Daoy (cell line): Measurements from ENCODE around the gene BMPER. TPM values are rescaled to one million over a fixed set of nuclear protein-coding genes. Genes with fewer than 3 reads are reported as not detected.
A peak's percentile ranks its signal among the peaks of the same experiment; 100 is the strongest.

Experiments
- DNase-seq: peaks from one replicate; pipeline ENCODE4 v3.0.0-alpha.2; 2015; ENCODE audit warnings: low read depth
- total RNA-seq: library from RNA; depleted of rRNA; stranded (reverse); fragments of >200 nt; shearing (Covaris generic); gene quantifications from 2 replicates; pipeline ENCODE4 v1.2.3, GENCODE V29; 2014; rRNA removed

BMPER gene
- 0.09 and 1.6 TPM in 2 replicates for total RNA-seq

DNA sequence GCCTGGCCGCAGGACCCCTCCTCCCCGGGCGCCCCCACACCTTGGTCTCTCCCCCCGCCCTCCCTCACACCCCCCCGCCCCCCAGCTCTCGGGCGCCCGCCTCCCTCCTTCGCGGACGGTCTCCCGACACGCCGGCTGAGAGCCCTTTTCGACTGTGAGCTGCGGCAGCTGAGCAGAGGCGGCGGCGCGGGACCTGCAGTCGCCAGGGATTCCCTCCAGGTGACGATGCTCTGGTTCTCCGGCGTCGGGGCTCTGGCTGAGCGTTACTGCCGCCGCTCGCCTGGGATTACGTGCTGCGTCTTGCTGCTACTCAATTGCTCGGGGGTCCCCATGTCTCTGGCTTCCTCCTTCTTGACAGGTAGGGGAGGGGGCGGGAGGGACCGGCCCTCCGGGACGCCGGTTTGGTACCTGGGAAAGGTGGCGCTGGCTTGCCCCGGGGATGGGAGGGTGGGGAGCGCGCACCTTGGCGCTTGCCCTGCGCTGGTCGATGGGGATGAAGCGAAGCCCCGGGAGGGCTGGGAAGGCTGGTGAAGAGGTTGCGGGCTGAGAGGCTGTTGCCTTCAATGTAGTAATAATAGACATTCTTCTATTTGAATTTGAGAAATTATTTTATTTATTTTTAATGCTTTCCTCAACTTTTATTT lies at the start of gene BMPER:
BMPER (plus strand) TSS at position 151 of the 644 bp plus-strand sequence; CDS start at position 226, 75 bp downstream.
- peak; percentile 65 for DNase-seq

GRCh38 chr7:33861947-33862346 lies 43.4 kb upstream of the BMPER start:
- DNase-seq: no peak

DNA sequence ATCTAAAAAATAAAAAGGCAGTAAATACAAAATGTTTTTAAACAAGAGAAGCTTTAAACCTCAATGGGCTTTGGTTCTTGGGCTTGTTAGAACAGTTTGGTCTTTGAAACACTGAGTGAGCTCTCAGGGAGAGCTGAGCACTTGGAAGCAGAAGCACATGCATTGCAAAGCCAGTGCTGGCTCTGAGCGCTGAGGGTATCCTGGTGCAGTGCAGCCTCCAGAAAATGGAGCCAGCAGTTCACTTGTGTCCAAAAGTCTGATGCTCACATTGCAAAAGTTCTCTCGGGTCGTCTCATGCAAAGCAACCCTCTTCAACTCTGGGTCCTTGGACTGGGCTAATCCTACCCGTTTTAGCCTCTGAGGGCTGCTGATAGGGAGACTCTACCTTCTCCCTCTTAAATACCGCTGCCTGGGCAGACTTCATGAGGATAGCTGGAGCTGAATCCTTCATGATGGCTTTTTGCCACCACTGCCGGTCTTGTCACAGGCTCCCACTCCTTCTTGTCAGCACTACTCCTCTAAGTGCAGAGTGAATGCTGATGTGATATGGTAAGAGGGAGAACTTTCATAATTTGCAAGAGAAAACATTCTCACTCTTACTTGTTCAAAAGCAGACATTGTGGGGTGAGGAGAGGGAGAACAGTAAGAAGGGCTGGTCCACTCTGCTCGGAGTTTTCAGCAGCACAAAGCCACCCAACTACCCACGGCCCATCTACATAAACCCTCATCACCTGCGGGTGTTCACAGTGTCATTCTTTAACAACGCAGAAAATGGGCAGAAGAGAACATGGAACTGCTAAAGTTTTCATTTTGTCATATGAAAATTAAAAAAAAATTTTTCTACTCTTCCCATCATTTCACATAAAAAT lies 42.2 kb upstream of the BMPER start:
- no peak for DNase-seq

GRCh38 chr7:33868166-33868565 lies 37.2 kb upstream of the BMPER start:
- DNase-seq: peak; percentile 40

DNA sequence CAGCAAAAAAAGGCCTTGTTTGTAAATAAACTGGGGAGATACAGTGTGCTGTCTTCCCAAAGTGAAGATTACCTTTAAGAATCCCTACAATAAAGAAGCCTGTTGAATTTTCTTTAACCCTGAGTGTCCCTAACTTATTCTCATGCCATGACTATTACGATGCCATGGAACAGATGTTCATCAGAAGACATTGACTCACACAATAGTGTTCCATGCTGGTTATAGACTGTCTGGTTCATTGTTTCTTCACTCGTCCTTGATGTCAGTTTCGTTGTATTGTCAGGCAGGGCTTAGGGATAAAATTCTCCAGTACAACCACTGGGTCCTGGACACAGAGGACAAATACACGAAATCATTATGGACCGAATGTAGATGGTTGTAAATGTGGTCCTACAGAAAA lies 36.2 kb upstream of the BMPER start:
- DNase-seq: no peak

DNA sequence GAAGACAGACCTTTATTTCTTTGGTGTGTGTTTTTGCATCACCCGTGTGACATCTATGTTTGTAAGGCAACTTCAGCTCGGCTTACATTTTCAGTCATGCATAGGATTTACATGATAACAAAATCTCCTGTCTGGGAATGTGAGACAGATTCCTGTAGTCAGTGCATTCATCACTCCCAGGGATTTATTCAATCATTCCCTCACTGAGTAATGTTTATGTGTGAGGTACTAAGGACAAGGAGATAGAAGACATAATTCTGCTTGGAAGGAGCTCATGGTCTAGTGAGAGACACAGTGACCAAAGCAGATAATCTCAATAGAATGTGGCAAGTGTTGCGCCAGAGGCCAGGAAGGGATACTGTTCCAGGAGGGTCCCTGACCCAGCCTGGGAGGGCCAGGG lies 35.2 kb upstream of the BMPER start:
- DNase-seq: no peak

GRCh38 chr7:33872870-33873269 lies 32.5 kb upstream of the BMPER start:
- no peak for DNase-seq

DNA sequence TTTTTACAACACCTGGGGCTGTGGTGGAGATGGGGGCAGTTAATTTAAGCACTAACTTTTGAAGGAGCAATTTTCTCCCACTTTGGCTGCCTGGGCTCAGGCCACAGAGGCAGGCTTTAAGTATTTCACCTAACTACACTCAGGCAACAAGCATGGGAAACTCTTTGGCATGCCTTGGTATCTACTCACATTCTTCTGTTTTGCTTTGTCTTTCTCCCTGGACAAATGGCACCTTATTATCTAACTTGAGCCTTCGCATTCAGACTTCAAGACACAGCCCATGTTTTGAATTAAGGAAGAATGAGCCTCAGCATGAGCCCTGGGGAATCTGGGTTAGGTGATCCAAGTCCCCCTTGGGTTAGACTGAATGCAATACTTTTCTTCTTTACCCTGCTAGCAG lies 31.8 kb upstream of the BMPER start:
- no peak for DNase-seq

- peak; percentile 70 for DNase-seq
These were observed 31.2 kb upstream of the BMPER start for GRCh38 chr7:33873981-33874750.

GRCh38 chr7:33874943-33875342 lies 30.4 kb upstream of the BMPER start:
- no peak for DNase-seq

DNA sequence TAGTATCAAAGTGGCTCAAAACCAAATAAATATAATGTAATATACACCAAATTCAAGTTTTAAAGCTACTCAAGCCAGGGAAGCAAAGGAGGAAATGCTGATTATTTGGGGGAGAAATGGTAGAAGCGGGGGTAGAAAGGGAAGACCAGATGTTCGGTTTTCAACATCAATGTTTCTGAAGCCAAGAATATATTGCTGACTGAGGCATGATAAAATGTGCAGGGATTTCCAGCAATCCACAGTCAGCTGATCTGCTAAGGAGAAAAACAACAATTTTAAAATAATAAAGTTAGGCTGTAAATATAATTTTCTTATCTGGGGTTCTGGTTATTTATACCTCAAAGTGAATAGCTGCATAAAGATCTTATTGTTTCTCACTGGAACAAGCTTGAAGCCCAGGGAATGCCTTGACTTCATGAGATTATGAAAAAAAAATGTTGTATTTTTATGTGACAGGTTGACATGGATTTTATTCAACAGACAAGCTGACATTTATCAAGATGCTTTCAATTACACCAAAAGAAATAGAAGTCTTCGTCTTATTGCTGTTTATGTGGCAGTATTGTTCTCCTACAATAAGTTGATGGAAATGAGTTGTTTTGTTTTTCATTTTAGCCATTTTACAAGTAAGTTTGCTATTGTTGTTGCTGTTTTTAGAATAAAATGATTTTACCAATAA lies 28.6 kb upstream of the BMPER start:
- no peak for DNase-seq

GRCh38 chr7:33880787-33881186 lies 24.6 kb upstream of the BMPER start:
- DNase-seq: peak; percentile 45

GRCh38 chr7:33881316-33881715 lies 24.0 kb upstream of the BMPER start:
- no peak for DNase-seq

DNA sequence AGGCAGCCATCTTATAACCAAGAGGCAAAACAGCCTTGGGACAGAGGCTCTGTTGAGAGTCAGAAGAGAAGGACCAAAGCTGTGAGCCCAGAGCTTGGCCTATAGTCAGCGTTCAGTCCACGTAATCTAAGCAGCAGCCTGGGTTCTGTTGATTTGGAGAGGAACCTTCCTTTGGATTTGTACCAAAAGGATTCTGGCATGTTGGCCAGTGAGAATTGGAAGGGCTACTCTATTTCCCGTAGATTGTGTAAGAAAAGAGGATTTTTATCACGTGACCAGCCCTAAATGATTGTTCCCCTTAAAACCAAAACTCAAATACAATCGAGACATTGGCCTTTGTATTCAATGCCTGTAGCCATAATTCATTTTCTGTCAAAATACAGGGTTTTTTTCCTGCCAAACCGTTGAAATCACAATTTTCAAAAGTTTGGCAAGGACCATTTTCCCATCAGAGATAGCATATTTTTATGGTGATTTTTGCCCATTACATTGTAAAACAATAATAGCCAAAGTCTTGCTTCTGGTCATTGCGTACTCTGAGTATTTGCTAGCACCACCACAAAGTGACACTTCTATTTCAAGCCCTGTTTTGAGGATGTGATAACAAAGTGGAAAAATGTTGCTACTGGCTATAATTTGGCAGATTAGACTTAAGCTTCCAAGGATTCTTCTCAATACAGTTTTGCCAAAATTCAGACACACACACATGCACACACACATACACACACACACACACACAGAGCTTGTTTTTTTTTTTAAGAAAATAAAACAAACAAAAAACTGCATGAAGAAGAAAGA lies 23.1 kb upstream of the BMPER start:
- DNase-seq: no peak

DNA sequence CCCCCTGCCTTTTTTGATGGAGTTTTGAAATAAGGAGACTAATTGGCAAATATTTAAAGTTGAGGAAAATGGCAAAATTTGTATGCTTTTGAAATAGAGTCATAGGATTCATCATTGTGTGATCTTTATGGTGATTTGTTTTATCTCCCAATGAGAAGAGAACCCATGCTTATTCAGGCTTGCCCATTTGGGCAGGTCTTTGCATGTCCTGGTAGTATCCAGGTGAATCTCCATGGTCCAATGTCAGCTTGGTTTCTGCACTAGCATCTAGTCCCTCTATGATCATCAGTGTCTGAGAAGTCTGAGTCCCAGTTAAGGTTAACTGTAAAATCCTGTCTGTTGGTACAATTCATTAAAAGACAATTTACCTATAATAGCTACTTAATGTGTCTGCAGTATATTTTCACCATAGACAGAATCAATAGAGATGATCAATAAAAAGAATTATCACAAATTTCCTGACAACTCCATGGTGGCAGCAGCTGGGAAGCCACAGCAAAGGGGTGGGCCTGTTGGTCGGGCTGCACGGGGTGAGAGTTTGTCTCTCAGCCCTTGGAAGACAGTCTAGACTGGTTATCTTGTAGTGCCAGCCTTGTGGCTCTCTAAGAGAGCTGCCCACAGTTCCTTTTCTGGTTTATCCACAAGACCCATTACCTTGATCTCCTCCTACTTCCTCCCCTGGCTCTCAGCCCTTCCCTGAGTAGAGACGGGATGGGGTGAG lies 22.2 kb upstream of the BMPER start:
- no peak for DNase-seq

- DNase-seq: no peak
These were observed 21.7 kb upstream of the BMPER start for GRCh38 chr7:33883671-33883965.

GRCh38 chr7:33885290-33886148 lies 19.8 kb upstream of the BMPER start:
- no peak for DNase-seq

DNA sequence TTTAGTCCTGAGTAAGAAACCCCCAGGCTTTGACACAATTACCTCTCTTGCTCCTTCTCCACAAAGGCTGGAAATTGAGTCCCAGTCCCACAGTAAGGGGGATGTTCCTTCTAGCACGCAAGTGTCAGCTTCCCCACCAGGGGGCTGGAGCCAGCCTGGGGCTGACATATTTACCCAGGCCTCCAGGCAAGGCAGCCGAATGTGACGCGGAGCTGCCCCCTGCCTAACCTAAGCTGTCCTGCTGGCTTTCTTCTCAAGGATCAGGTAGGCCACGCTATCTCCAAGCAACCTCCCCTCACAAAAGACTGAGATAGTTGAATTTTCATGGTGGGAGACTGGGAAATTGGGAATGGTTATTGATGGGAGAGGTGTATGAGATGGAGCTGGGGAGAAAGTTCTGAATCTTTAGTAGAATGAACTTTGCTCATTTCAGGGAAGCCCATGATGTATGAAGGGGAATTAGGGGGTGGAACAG lies 19.2 kb upstream of the BMPER start:
- DNase-seq: no peak

DNA sequence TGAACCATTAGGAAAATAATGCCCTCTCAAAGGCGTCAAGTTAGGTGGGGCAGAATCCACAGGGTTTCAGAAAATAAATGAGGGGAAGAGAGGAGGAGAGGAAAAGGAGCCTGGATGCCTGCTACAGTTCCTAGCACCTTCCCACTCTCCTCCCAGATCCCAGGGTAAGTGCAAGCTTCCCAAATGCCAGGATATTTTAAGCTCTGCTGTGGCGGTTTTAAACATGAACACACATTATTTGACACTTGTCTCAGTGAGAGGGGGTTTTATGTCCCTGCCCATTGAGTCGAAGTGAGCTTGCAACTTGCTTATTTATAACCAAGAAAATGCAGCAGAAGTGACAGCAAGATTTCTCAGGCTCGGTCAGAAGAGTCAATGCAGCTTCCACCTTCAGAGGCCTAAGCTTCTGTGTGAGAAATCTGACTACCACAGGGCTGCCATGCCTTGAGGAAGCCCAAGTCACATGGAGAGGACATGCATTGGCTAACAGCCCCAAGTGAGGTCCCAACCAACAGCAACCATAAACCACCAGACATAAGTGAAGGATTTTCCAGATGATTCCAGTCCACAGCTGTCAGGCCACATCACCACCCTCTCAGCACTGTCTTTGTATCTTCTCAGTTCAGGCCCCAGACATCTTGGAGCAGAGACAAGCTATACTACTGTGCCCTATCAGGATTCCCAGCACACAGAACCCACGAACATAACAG lies 17.9 kb upstream of the BMPER start:
- no peak for DNase-seq
